KOPT-K1 (cell line): Measurements from ENCODE around the gene LIG3.
"Not testable (repeated sequence)": the region's sequence is repeated elsewhere in the genome, so short reads cannot be mapped to it uniquely, and the experiment has no call there.

Source experiments
- H3K27ac ChIP-seq: fragments of 200-600 bp; sonication (generic); 2 replicates; pipeline ENCODE4 v1.5.1; 2016; ENCODE audit warnings: antibody characterized with exemption, mild to moderate bottlenecking, low read depth, low read length; ENCODE audit not compliant: poor library complexity, severe bottlenecking
- H3K36me3 ChIP-seq: fragments of 200-600 bp; sonication (generic); 2 replicates; pipeline ENCODE4 v1.5.1; 2017; ENCODE audit warnings: antibody characterized with exemption, mild to moderate bottlenecking, low read length, moderate library complexity; ENCODE audit not compliant: insufficient read depth
- H3K9me3 ChIP-seq: fragments of 200-600 bp; sonication (generic); 2 replicates; pipeline ENCODE4 v1.5.1; 2017; ENCODE audit warnings: antibody characterized with exemption, low read length, mild to moderate bottlenecking; ENCODE audit not compliant: insufficient read depth, poor library complexity, severe bottlenecking

Gene LIG3

GRCh38 chr17:34980353-34980680 lies at the start of gene LIG3:
TSS of gene LIG3 (plus strand) at chr17:34980512. CDS start at chr17:34983006, 2,494 bp downstream.
- H3K9me3 ChIP-seq: no peaks in the 10 kb centered on the region
- H3K36me3 ChIP-seq: peaks cover 17% of the 10 kb centered on the region
- peak within 1 kb of the TSS; percentile 91 for H3K27ac ChIP-seq

GRCh38 chr17:34950780-34951179 lies 29.5 kb upstream of the LIG3 start:
- not testable (repeated sequence) for H3K36me3 ChIP-seq, H3K27ac ChIP-seq

DNA sequence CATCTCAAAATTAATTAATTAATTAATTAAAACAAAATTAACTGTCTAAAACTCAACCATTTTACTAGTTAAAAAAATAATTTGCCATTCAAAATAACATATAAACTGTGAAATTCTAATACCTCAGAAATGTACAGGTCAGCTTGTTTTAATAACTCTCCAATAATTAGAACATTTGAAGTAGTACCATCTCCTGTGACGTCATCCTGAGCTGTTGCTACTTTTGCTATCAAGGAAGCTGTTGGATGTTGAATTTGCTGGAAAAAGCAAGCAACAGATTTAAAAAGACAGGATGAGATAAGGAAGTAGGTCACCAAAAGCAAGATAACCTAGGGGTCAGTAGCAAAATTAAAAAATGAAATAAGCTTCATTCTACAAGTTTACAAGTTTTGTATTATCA lies 21.9 kb upstream of the LIG3 start:
- H3K36me3 ChIP-seq: peaks cover 4% of the 10 kb centered on the region
- H3K9me3 ChIP-seq: no peaks in the 10 kb centered on the region
- H3K27ac ChIP-seq: no peak overlapping the region

More at GRCh38 chr17:34950780-34951179, 29.5 kb upstream of the LIG3 start:
- not testable (repeated sequence) for H3K9me3 ChIP-seq

GRCh38 chr17:34961093-34961911 lies 19.0 kb upstream of the LIG3 start, which contains the start of the genes CCT6B and ZNF830:
TSS of gene CCT6B (minus strand) at chr17:34961460. CDS start at chr17:34961393, 67 bp downstream.
TSS of gene ZNF830 (plus strand) at chr17:34961540. CDS start at chr17:34961567, 27 bp downstream.
- Histone ChIP-seq H3K36me3 (peaks cover 33% of the 10 kb centered on the region), H3K9me3 (no peaks in the 10 kb centered on the region), H3K27ac (peak within 1 kb of the TSS; percentile 93)

DNA sequence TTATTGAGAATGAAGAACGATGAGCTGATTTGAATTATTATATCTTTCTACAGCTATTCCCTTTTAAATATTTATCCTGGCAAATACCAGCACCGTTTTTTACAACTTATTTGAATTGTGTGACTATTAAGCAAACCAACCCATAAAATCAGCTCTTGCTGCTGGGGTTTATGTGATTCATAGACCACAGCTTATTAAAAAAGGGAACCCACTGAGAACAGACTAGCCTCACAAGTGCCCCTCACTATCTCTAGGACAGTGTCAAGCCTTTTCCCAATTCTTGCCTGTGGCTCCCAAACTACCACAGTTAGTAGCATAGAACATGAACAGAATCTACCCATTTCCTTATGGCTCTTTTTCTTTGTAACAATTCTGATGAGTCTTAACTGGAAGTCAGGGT lies 6.1 kb upstream of the LIG3 start:
- Histone ChIP-seq H3K27ac (no peak overlapping the region), H3K36me3 (peaks cover under 1% of the 10 kb centered on the region; the same call in 1 of the 2 replicates)

DNA sequence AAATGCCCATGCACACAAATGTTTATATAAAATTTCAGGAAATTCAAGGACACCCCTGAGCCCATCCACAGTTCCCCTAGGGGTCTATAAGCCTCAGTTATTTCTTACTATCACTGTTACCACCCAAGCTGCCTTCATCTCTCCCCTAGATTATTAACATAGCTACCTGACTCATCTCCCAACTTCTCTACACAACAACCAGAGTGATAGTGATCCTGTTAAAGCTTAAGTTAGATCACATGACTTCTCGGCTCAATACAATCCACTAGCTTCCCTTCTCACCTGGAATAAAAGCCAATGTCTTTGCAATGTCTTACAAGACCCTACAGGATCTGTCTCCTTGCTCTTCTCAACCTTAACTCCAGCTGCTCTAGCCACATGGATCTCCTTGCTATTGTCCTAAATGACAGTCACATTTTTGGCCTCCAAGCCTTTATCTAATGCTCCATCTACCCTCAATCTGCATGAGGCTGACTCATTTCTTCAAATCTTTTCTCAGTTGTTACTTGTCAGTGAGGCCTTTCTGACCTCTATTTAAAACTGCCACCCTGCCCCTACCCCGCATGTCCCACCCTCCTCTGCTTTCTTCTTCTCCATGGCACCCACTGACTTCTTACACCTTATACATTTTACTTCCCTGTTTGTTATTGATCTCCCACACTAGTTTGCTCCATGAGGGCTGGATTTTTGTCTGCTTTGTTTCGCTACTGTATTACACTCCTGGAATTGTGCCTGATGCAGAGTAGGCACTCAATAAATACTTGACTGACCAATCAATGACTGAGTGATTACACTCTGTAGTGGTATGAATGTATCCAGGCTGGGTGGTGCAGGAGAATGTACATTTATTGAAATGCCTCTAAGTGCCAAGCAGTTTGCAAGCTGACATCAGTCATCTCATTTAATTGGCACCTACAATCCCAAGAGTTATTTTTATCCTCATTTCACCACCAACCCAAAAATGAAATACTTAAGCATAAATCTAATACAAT lies 5.2 kb upstream of the LIG3 start:
- Histone ChIP-seq H3K27ac (no peak overlapping the region), H3K36me3 (no peaks in the 10 kb centered on the region), H3K9me3 (no peaks in the 10 kb centered on the region)

More for the DNA sequence above, 6.1 kb upstream of the LIG3 start:
- no peaks in the 10 kb centered on the region for H3K9me3 ChIP-seq

DNA sequence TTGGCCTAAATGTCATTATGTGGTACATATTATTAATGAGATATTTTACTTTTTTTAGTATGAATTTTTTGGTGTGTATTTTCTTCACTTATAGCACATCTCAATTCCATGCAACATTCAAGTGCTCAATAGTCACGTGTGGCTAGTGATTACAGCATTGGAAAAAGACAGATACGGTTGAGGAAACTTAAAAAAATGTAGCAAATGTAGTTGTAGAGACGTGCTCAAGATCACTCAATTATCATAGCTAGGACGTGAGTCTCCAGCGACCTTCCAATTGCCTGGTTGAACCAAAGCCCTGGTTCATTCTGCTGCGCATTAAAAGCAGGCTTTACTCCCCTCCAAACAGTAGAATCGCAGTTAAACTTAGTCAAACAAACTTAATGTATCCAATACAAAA lies 1.2 kb upstream of the LIG3 start:
- H3K9me3 ChIP-seq: no peaks in the 10 kb centered on the region
- peaks cover 10% of the 10 kb centered on the region for H3K36me3 ChIP-seq
- H3K27ac ChIP-seq: no peak overlapping the region

DNA sequence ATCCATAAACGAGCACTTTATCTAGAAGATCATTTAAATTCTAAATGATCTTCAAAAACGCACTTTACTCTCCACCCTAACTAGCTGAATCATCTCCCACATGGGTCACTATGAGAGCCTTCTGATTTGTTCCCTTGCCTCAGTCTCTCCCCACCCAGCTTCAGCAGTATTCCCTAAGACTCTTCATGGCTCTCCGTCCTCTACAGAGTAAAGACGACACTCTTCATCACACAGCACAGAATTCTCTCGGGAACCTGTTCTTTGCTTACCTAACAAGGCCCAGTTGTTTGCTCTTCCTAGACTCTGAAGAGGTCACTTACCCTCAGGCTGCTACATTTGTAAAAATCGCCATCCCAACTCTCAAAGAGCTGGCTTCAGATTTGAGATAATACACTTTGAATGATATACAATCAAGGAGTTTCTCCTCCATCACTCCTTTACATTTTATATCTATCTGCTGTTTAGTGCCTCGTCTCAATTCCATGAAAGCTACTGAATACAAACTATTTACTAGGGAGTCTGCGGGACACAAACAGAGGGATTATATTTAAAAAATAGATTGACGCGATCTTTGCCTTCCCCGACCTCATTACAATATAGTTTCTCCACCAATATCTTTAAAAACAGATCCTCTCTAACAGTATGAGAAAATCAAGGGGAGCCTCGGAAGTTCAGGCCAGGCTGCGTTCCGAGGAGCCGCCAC lies 511 bp upstream of the LIG3 start:
- Histone ChIP-seq H3K27ac (peak overlapping the region; percentile 91), H3K36me3 (peaks cover 12% of the 10 kb centered on the region), H3K9me3 (no peaks in the 10 kb centered on the region)

DNA sequence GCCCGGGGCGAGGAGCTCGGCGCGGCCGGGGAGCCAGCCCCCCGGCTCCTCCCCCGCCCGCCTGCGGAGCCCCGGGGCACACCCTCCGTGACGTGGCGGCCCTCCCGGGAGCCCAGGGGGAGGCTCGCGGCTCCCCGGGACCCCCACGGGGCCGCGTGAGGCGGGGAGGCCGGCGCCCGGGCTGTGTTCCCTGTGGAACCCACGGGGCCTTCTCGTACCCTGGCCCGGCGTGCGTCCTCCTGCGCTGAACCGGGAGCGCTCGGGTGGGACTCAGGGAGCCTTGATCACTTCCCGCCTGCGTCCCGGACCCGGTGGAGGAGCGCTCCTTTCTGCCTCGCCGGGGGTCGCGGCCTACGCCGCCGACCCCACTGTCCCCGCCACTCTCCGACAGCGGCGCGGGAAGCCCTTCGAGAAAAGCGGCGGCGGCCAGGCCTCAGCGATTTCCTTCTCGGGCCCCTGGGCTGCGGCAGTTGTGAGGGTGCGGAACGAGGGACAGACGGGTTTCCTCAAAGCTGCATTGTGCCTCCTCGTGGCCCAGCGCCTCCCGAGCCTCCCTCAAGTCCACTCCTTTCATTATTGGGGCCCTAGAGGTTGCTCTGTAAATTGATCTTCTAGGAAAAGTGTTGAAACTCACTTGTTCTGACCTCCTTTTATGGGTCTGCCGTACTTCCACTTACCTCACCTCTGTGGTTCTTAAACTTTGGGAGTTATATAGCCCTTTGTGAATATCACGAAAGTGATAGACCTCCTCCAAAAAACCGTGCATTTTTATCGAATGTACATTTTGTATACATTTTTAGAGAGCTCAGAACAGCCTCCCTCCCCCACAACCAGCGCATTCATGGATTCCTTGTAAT lies 597 bp downstream of the LIG3 start:
- H3K36me3 ChIP-seq: peaks cover 23% of the 10 kb centered on the region
- H3K9me3 ChIP-seq: no peaks in the 10 kb centered on the region
- peak overlapping the region; percentile 91 for H3K27ac ChIP-seq

DNA sequence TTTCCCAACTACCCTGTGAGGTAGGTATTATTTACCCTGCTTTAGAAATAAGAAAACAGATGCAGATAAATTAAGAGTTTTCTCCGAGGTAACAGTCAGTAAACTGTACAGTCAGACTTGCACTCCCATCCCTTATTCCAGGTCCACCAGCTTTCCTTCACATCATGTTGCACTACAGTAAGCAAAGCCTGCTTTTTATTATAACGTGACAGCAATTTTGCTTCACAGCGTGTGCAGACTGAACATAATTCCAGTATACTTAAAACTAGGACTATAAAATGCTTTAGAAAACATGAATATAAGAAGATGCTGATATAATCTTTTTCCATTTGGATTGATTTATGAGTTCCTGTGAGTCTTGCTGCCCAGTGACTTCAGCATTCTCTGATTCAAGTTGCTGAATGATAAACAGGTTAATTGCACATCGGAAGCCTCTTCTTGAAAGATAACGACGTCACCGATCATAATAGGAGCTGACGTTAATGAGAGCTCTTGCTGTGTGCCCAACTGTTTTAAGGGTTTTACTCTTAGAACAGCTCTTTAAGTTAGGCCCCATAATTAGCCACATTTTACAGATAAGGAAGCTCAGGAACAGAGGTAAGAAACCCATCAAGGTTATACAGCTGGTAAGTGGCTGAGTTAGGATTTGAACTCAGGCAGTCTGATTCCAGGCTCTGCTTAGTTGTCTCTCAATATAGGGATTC lies 1.4 kb downstream of the LIG3 start:
- H3K27ac ChIP-seq: peak overlapping the region; percentile 91
- no peaks in the 10 kb centered on the region for H3K9me3 ChIP-seq
- peaks cover 30% of the 10 kb centered on the region for H3K36me3 ChIP-seq

- Histone ChIP-seq H3K9me3 (no peaks in the 10 kb centered on the region), H3K36me3 (peaks cover 84% of the 10 kb centered on the region), H3K27ac (no peak overlapping the region)
These were observed 6.9 kb downstream of the LIG3 start for GRCh38 chr17:34987232-34987631.

DNA sequence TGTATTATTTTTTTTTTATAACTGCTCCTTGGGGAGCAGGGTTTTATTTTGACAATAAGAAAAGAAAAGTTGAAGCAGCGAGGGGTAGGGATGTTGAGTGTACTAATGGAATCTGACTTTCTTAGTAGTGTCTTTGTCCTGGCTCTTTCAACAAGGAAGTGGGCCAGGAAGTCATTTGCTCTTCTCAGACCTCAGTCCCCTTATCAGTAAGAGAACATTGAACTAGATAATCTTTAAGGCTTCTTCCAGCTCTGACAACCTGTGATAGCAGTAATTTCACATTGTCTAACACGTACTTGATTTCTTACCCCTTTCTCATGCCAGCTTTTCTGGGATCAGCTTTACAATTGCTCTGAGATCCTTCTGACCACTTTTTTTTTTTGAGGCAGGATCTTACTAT lies 8.3 kb downstream of the LIG3 start:
- Histone ChIP-seq H3K36me3 (peaks cover 88% of the 10 kb centered on the region), H3K9me3 (no peaks in the 10 kb centered on the region), H3K27ac (no peak overlapping the region)

- Histone ChIP-seq H3K9me3 (no peaks in the 10 kb centered on the region), H3K27ac (no peak overlapping the region), H3K36me3 (peaks cover 96% of the 10 kb centered on the region)
These were observed 9.2 kb downstream of the LIG3 start for GRCh38 chr17:34989473-34989872.
